ENCODE measurements around the gene OSBPL1A. TPM values are rescaled to one million over a fixed set of nuclear protein-coding genes. Genes with fewer than 3 reads are reported as not detected.

Gene OSBPL1A
- total and polyA plus RNA-seq, 2 experiments from 2014 or later, result 14.9 to 24.1 TPM

GRCh38 chr18:24372279-24372872, 25.2 kb downstream of the OSBPL1A start:
- Histone ChIP-seq H3K9me2 (ENCODE audit: insufficient read depth) (no peaks in the 10 kb centered on the region), H3K27ac (no peak overlapping the region), H3K4me1 (ENCODE audit: insufficient read depth) (no peaks in the 10 kb centered on the region), H4K20me1 (ENCODE audit: insufficient read depth) (no peaks in the 10 kb centered on the region), H3K79me2 (ENCODE audit: insufficient read depth) (no peaks in the 10 kb centered on the region), H3K9ac (no peak overlapping the region), H3K27me3 (replicated peaks; ENCODE audit: insufficient read depth) (no peaks in the 10 kb centered on the region), H3K9me3 (ENCODE audit: low read depth) (no peaks in the 10 kb centered on the region), H3K36me3 (ENCODE audit: low read depth) (no peaks in the 10 kb centered on the region), H3K4me3 (no peak overlapping the region), H3F3A (ENCODE audit: insufficient read depth) (0 out of 2 replicates have a peak, but pooled peaks cover 7% of the 10 kb centered on the region), H3K4me2 (ENCODE audit: unreplicated experiment) (no peak overlapping the region), H2AFZ (no peak overlapping the region)
- no peak for TF ChIP-seq EZH2phosphoT487 (IDR thresholded peaks at IDR 0.05; ENCODE audit: insufficient read depth, low read depth)
- no peak for TF ChIP-seq EZH2 (IDR thresholded peaks at IDR 0.05; ENCODE audit: insufficient read depth, poor library complexity, severe bottlenecking)
- DNase-seq, result no peak
- 94 to 99% methylated on average over 5 of the region's 5 CpGs for WGBS, 2 experiments (ENCODE audit: low coverage in 1 of 2, low lambda C conversion rate in 2 of 2, missing lambda C conversion rate in 2 of 2)
- in situ Hi-C loops (cut with MboI), result no loop called here

DNA sequence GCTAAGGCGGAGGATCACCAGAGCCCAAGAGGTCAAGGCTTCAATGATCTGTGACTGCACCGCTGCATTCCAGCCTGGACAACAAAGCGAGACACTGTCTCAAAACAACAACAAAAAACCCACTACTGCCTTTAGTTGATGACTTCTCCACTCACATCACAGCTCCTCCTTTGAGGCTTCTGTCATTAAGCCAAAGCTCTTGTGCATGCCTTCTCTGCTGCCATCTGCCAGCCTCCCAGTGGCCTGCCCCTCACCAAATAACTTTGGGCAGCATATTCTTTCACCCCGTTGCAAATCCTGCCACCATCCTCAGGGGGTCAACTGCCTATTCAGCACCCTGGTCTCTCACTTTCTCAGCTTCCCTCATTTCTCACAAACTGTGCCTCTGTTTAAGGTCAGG, 27.5 kb downstream of the OSBPL1A start:
- 82 to 87% methylated on average over 4 of the region's 4 CpGs for WGBS, 2 experiments (ENCODE audit: low coverage in 1 of 2, low lambda C conversion rate in 2 of 2, missing lambda C conversion rate in 2 of 2)
- Histone ChIP-seq H4K20me1 (ENCODE audit: insufficient read depth) (no peaks in the 10 kb centered on the region), H3K4me2 (ENCODE audit: unreplicated experiment) (no peak overlapping the region), H3K36me3 (ENCODE audit: low read depth) (no peaks in the 10 kb centered on the region), H3K9me3 (ENCODE audit: low read depth) (no peaks in the 10 kb centered on the region), H3K27ac (no peak overlapping the region), H3K4me3 (no peak overlapping the region), H3K9ac (no peak overlapping the region), H3K79me2 (ENCODE audit: insufficient read depth) (no peaks in the 10 kb centered on the region), H3F3A (ENCODE audit: insufficient read depth) (0 out of 2 replicates have a peak, but pooled peaks cover 7% of the 10 kb centered on the region), H3K9me2 (ENCODE audit: insufficient read depth) (no peaks in the 10 kb centered on the region), H3K4me1 (ENCODE audit: insufficient read depth) (no peaks in the 10 kb centered on the region), H3K27me3 (replicated peaks; ENCODE audit: insufficient read depth) (no peaks in the 10 kb centered on the region), H2AFZ (no peak overlapping the region)
- DNase-seq, result no peak
- in situ Hi-C loops (cut with MboI), result no loop called here
- TF ChIP-seq EZH2 (IDR thresholded peaks at IDR 0.05; ENCODE audit: insufficient read depth, poor library complexity, severe bottlenecking) (no peak), EZH2phosphoT487 (IDR thresholded peaks at IDR 0.05; ENCODE audit: insufficient read depth, low read depth) (no peak)

- H3K4me2 ChIP-seq (ENCODE audit: unreplicated experiment), result no peak overlapping the region
- DNase-seq, result peak; percentile 3
- WGBS, 2 experiments (ENCODE audit: low coverage in 1 of 2, low lambda C conversion rate in 2 of 2, missing lambda C conversion rate in 2 of 2), result 91 to 100% methylated on average over 1 of the region's 1 CpG
- no peaks in the 10 kb centered on the region for H3K4me1 ChIP-seq (ENCODE audit: insufficient read depth)
- no peak overlapping the region for H3K27ac ChIP-seq
- no peak overlapping the region for H3K9ac ChIP-seq
- no peaks in the 10 kb centered on the region for H3K79me2 ChIP-seq (ENCODE audit: insufficient read depth)
- no peaks in the 10 kb centered on the region for H3K27me3 ChIP-seq (replicated peaks; ENCODE audit: insufficient read depth)
- no peaks in the 10 kb centered on the region for H3K36me3 ChIP-seq (ENCODE audit: low read depth)
- H4K20me1 ChIP-seq (ENCODE audit: insufficient read depth), result no peaks in the 10 kb centered on the region
- H3K9me3 ChIP-seq (ENCODE audit: low read depth), result no peaks in the 10 kb centered on the region
- in situ Hi-C loops (cut with MboI), result no loop called here
- TF ChIP-seq EZH2 (IDR thresholded peaks at IDR 0.05; ENCODE audit: insufficient read depth, poor library complexity, severe bottlenecking) (no peak), EZH2phosphoT487 (IDR thresholded peaks at IDR 0.05; ENCODE audit: insufficient read depth, low read depth) (no peak)
- H3K9me2 ChIP-seq (ENCODE audit: insufficient read depth), result no peaks in the 10 kb centered on the region
- no peak overlapping the region for H3K4me3 ChIP-seq
- H3F3A ChIP-seq (ENCODE audit: insufficient read depth), result 0 out of 2 replicates have a peak, but pooled peaks cover 7% of the 10 kb centered on the region
- H2AFZ ChIP-seq, result no peak overlapping the region
These were observed 28.2 kb downstream of the OSBPL1A start for GRCh38 chr18:24369426-24369825.

DNA sequence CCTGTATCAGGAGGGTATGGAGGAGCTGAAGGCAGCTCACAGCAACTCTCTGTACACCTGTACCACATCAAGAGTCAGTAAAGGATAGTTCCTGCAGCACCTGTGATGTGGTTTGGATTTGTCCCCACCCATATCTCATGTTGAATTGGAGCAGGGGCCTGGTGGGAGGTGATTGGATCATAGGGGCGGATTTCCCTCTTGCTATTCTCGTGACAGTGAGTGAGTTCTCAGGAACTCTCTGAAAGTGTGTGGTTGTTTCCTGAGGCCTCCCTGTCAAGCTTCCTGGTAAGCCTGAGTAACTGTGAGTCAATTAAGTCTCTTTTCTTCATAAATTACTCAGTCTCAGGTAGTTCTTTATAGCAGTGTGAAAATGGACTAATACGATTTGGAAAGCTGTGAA, 28.9 kb downstream of the OSBPL1A start:
- no peak overlapping the region for H2AFZ ChIP-seq
- DNase-seq, result peak; percentile 2
- no peaks in the 10 kb centered on the region for H3K36me3 ChIP-seq (ENCODE audit: low read depth)
- H3K4me2 ChIP-seq (ENCODE audit: unreplicated experiment), result no peak overlapping the region
- 83 to 84% methylated on average over 3 of the region's 3 CpGs for WGBS, 2 experiments (ENCODE audit: low coverage in 1 of 2, low lambda C conversion rate in 2 of 2, missing lambda C conversion rate in 2 of 2)
- H3F3A ChIP-seq (ENCODE audit: insufficient read depth), result 0 out of 2 replicates have a peak, but pooled peaks cover 7% of the 10 kb centered on the region
- no peaks in the 10 kb centered on the region for H3K9me3 ChIP-seq (ENCODE audit: low read depth)
- H3K4me1 ChIP-seq (ENCODE audit: insufficient read depth), result no peaks in the 10 kb centered on the region
- H3K27ac ChIP-seq, result no peak overlapping the region
- TF ChIP-seq EZH2phosphoT487 (IDR thresholded peaks at IDR 0.05; ENCODE audit: insufficient read depth, low read depth), result no peak
- no peak for TF ChIP-seq EZH2 (IDR thresholded peaks at IDR 0.05; ENCODE audit: insufficient read depth, poor library complexity, severe bottlenecking)
- in situ Hi-C loops (cut with MboI), result no loop called here
- no peaks in the 10 kb centered on the region for H4K20me1 ChIP-seq (ENCODE audit: insufficient read depth)
- no peaks in the 10 kb centered on the region for H3K27me3 ChIP-seq (replicated peaks; ENCODE audit: insufficient read depth)
- H3K4me3 ChIP-seq, result no peak overlapping the region
- H3K9ac ChIP-seq, result no peak overlapping the region
- no peaks in the 10 kb centered on the region for H3K79me2 ChIP-seq (ENCODE audit: insufficient read depth)
- no peaks in the 10 kb centered on the region for H3K9me2 ChIP-seq (ENCODE audit: insufficient read depth)

Measured in GM23248 (cell line).